ENCODE data around the gene PSPH. TPM values are rescaled to one million over a fixed set of nuclear protein-coding genes. Genes with fewer than 3 reads are reported as not detected.
"Not testable (repeated sequence)": the region's sequence is repeated elsewhere in the genome, so short reads cannot be mapped to it uniquely, and the experiment has no call there.

PSPH gene
- total RNA-seq, 1 experiment from 2014 or later: 39.9 TPM

DNA sequence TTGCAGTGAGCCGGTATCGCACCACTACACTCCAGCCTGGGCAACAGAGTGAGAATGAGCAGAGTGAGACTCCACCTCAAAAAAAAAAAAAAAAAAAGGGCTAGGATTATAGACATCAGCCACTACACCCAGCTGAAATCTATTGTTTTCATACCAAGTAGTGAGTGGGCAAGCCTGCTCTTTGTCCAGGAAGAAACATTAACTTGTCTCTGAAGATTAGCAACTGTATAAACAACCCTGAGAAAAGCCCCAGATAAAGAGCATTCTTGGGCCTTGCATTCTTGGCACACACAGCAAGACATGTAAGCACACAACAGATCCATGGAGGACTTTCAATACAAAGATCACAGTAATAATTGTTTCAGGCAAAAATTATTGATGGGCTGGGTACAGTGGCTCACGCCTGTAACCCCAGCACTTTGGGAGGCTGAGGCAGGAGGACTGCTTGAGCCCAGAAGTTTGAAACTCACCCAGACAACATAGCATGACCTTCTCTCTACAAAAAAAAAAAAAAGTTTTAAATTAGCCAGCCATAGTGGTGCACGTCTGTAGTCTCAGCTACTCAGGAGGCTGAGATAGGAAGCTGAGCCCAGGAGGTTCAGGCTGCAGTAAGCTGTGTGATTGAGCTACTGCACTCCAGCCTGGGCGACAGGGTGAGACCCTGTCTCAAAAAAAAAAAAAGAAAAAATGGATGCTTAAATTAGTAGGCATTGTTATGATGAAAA lies 4.4 kb downstream of the PSPH start:
- TF ChIP-seq, protein P1, sequence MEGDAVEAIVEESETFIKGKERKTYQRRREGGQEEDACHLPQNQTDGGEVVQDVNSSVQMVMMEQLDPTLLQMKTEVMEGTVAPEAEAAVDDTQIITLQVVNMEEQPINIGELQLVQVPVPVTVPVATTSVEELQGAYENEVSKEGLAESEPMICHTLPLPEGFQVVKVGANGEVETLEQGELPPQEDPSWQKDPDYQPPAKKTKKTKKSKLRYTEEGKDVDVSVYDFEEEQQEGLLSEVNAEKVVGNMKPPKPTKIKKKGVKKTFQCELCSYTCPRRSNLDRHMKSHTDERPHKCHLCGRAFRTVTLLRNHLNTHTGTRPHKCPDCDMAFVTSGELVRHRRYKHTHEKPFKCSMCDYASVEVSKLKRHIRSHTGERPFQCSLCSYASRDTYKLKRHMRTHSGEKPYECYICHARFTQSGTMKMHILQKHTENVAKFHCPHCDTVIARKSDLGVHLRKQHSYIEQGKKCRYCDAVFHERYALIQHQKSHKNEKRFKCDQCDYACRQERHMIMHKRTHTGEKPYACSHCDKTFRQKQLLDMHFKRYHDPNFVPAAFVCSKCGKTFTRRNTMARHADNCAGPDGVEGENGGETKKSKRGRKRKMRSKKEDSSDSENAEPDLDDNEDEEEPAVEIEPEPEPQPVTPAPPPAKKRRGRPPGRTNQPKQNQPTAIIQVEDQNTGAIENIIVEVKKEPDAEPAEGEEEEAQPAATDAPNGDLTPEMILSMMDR (IDR thresholded peaks at IDR 0.05; ENCODE audit: unreplicated experiment): no peak
- DNase-seq: peak; percentile 46
- H3K4me1 Mint-ChIP-seq (ENCODE audit: low read depth, unreplicated experiment): peaks cover 31% of the 10 kb centered on the region
- intact Hi-C loops (cut with micrococcal nuclease; ENCODE audit: unreplicated experiment): no loop called here
- H3K27me3 Mint-ChIP-seq (ENCODE audit: unreplicated experiment): no peaks in the 10 kb centered on the region
- H3K4me3 Mint-ChIP-seq (ENCODE audit: low read depth, unreplicated experiment): peak overlapping the region; percentile 48
- BruUV-seq (replicated peaks): no TSS peak
- H3K27ac Mint-ChIP-seq (ENCODE audit: unreplicated experiment): peak overlapping the region; percentile 85
- CTCF ChIA-PET: interaction anchor here (0.7 to 1.4 kb wide), 4 partner anchors 13 to 1332 kb away, joined by 3 to 4 read pairs (median 4); no protein-coding TSS in a partner anchor
- H3K9me3 Mint-ChIP-seq (ENCODE audit: low read depth, unreplicated experiment): no peaks in the 10 kb centered on the region
- H3K36me3 Mint-ChIP-seq (ENCODE audit: insufficient read depth, unreplicated experiment): peaks cover 60% of the 10 kb centered on the region

DNA sequence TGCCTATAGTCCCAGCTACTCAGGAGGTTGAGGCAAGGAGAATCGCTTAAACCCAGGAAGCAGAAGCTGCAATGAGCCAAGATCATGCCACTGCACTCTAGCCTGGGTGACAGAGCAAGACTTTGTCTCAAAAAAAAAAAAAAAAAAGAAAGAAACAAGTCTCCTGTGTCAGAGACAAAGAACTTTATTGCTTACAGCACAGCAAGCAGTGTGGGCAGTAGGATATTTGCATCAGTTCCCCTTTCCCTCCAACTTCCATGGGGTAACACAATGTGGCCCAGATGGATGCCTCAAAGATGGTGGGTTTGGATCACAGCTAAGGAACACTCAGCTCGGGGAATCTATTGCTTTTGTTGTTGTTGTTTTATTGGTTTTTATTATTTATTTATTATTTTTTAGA lies 5.5 kb downstream of the PSPH start:
- H3K27me3 Mint-ChIP-seq (ENCODE audit: unreplicated experiment); DNase-seq; BruUV-seq (replicated peaks); intact Hi-C loops (cut with micrococcal nuclease; ENCODE audit: unreplicated experiment); H3K9me3 Mint-ChIP-seq (ENCODE audit: low read depth, unreplicated experiment); H3K27ac Mint-ChIP-seq (ENCODE audit: unreplicated experiment); H3K4me3 Mint-ChIP-seq (ENCODE audit: low read depth, unreplicated experiment): not testable (repeated sequence)
- Mint-ChIP-seq H3K36me3 (ENCODE audit: insufficient read depth, unreplicated experiment) (peaks cover 56% of the 10 kb centered on the region), H3K4me1 (ENCODE audit: low read depth, unreplicated experiment) (peaks cover 31% of the 10 kb centered on the region)
- CTCF ChIA-PET: interaction anchor here (0.8 kb wide), 1 partner anchor 16 kb away, joined by 6 read pairs; no protein-coding TSS in a partner anchor

GRCh38 chr7:56040730-56041129 lies 10.5 kb downstream of the PSPH start:
- no TSS peak for BruUV-seq (replicated peaks)
- no peak for DNase-seq
- Mint-ChIP-seq H3K4me1 (ENCODE audit: low read depth, unreplicated experiment) (peaks cover 8% of the 10 kb centered on the region), H3K9me3 (ENCODE audit: low read depth, unreplicated experiment) (no peaks in the 10 kb centered on the region), H3K4me3 (ENCODE audit: low read depth, unreplicated experiment) (no peak overlapping the region), H3K36me3 (ENCODE audit: insufficient read depth, unreplicated experiment) (peaks cover 26% of the 10 kb centered on the region), H3K27ac (ENCODE audit: unreplicated experiment) (no peak overlapping the region), H3K27me3 (ENCODE audit: unreplicated experiment) (no peaks in the 10 kb centered on the region)
- CTCF ChIA-PET: interaction anchor here (0.6 kb wide), 1 partner anchor 492 kb away, joined by 5 read pairs; no protein-coding TSS in a partner anchor
- TF ChIP-seq, protein P1 (IDR thresholded peaks at IDR 0.05; ENCODE audit: unreplicated experiment): no peak
- intact Hi-C loops (cut with micrococcal nuclease; ENCODE audit: unreplicated experiment): no loop called here

DNA sequence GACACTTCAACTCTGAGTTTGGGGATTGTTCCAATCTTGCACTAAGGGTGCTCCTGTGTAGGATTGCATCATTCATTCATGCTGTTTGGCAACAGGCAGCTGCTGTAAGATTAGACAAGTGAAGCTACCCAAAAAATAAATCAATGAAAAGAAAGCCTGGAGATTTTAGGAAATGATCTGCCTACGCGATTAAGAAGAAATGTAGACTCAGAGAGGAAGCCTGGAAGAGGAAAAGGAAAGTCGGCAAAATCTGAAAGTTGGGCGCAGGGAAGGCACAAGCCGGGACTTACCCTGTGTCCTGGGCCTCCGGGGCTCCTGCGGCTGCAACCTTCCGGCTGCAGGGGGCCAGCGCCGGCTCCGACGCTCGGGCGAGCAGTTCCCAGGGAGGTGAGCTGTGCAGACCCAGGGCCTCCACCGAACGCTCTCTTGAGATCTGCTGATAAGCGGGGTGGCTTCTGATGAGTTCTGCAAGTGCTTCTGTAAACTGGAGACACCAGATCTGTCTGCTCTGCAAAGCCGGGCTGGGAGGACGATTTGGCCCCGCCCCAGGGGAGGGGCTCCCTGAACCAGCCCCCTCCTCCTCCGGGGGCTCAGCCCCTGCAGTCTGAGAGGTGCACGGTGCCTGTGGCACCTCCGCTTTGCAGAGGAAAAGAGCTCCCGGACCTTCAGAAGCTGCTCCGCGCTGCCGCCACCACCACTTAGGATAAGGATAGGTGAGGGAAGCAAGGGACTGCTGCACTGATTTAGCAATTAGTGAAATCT lies 17.4 kb downstream of the PSPH start:
- no peaks in the 10 kb centered on the region for H3K9me3 Mint-ChIP-seq (ENCODE audit: low read depth, unreplicated experiment)
- peak overlapping the region; percentile 81 for H3K4me3 Mint-ChIP-seq (ENCODE audit: low read depth, unreplicated experiment)
- H3K4me1 Mint-ChIP-seq (ENCODE audit: low read depth, unreplicated experiment): peaks cover 13% of the 10 kb centered on the region
- BruUV-seq (replicated peaks): TSS peak; percentile 35
- H3K36me3 Mint-ChIP-seq (ENCODE audit: insufficient read depth, unreplicated experiment): peaks cover 58% of the 10 kb centered on the region
- peak overlapping the region; percentile 66 for H3K27ac Mint-ChIP-seq (ENCODE audit: unreplicated experiment)
- TF ChIP-seq, protein P1 (IDR thresholded peaks at IDR 0.05; ENCODE audit: unreplicated experiment): peak; percentile 52
- no peaks in the 10 kb centered on the region for H3K27me3 Mint-ChIP-seq (ENCODE audit: unreplicated experiment)
- CTCF ChIA-PET: interaction anchor here (0.6 to 1.3 kb wide), 17 partner anchors 8 to 72 kb away, joined by 3 to 8 read pairs (median 4); partner anchors contain the start of genes CCT6A, PHKG1, PSPH and SUMF2
- intact Hi-C loops (cut with micrococcal nuclease; ENCODE audit: unreplicated experiment): loop anchor here (2.0 kb wide), 1 partner anchor 17 kb away; the partner anchor contains the start of genes CCT6A and PSPH
- DNase-seq: peak; percentile 85

GRCh38 chr7:56032578-56032977 lies 18.7 kb downstream of the PSPH start:
- CTCF ChIA-PET: interaction anchor here (0.7 kb wide), 1 partner anchor 59 kb away, joined by 3 read pairs; no protein-coding TSS in a partner anchor
- H3K9me3 Mint-ChIP-seq (ENCODE audit: low read depth, unreplicated experiment); H3K27me3 Mint-ChIP-seq (ENCODE audit: unreplicated experiment); DNase-seq; BruUV-seq (replicated peaks); intact Hi-C loops (cut with micrococcal nuclease; ENCODE audit: unreplicated experiment): not testable (repeated sequence)
- peaks cover 13% of the 10 kb centered on the region for H3K4me1 Mint-ChIP-seq (ENCODE audit: low read depth, unreplicated experiment)
- H3K4me3 Mint-ChIP-seq (ENCODE audit: low read depth, unreplicated experiment): peak overlapping the region; percentile 81
- peak overlapping the region; percentile 18 for H3K27ac Mint-ChIP-seq (ENCODE audit: unreplicated experiment)
- peaks cover 66% of the 10 kb centered on the region for H3K36me3 Mint-ChIP-seq (ENCODE audit: insufficient read depth, unreplicated experiment)

- DNase-seq; CTCF ChIA-PET; H3K27me3 Mint-ChIP-seq (ENCODE audit: unreplicated experiment); H3K9me3 Mint-ChIP-seq (ENCODE audit: low read depth, unreplicated experiment); intact Hi-C loops (cut with micrococcal nuclease; ENCODE audit: unreplicated experiment); BruUV-seq (replicated peaks): not testable (repeated sequence)
- Mint-ChIP-seq H3K27ac (ENCODE audit: unreplicated experiment) (peak overlapping the region; percentile 18), H3K4me3 (ENCODE audit: low read depth, unreplicated experiment) (peak overlapping the region; percentile 81), H3K4me1 (ENCODE audit: low read depth, unreplicated experiment) (peaks cover 13% of the 10 kb centered on the region), H3K36me3 (ENCODE audit: insufficient read depth, unreplicated experiment) (peaks cover 76% of the 10 kb centered on the region)
Measured at GRCh38 chr7:56031556-56031955, 19.7 kb downstream of the PSPH start.

All from Calu3 (cell line).